HCT116 (cell line): Measurements from ENCODE around the gene GSTT4.

Experiments used
- EZH2 ChIP-seq: fragments of 200-600 bp; sonication (generic); IDR thresholded peaks from 2 replicates; pipeline ENCODE4 v1.6.1; 2017; ENCODE audit warnings: antibody characterized with exemption, mixed run types
- POLR2A ChIP-seq: IDR thresholded peaks from 2 replicates; pipeline ENCODE4 v1.7.0; 2011; ENCODE audit warnings: borderline replicate concordance; ENCODE audit not compliant: insufficient read depth, insufficient read length; ENCODE audit errors: extremely low read depth
- YY1 ChIP-seq: IDR thresholded peaks from 2 replicates; pipeline ENCODE4 v1.6.1; 2011; ENCODE audit warnings: low read length, low read depth, moderate library complexity, mild to moderate bottlenecking; ENCODE audit not compliant: insufficient replicate concordance; ENCODE audit errors: extremely low read depth
- TF ChIP-seq, protein P1 (sequence below): IDR thresholded peaks from 2 replicates; pipeline ENCODE4 v1.6.1; 2012; ENCODE audit warnings: low read depth
- TF ChIP-seq, protein P2 (sequence below), 3 experiments: fragments of 200-600 bp in 1 of 3; sonication (generic) in 1 of 3; IDR thresholded peaks in 2 of 3; conservative IDR thresholded peaks in 1 of 3; 2 replicates each; pipeline ENCODE4 v1.5.1; 2012 to 2017; ENCODE audit warnings: low read depth in 2 of 3, low read length in 2 of 3, antibody characterized with exemption in 1 of 3, borderline replicate concordance in 1 of 3, control low read depth in 1 of 3, mild to moderate bottlenecking in 1 of 3, mixed read lengths in 1 of 3, mixed run types in 1 of 3, moderate library complexity in 1 of 3; ENCODE audit not compliant: insufficient read depth in 1 of 3

DNA sequence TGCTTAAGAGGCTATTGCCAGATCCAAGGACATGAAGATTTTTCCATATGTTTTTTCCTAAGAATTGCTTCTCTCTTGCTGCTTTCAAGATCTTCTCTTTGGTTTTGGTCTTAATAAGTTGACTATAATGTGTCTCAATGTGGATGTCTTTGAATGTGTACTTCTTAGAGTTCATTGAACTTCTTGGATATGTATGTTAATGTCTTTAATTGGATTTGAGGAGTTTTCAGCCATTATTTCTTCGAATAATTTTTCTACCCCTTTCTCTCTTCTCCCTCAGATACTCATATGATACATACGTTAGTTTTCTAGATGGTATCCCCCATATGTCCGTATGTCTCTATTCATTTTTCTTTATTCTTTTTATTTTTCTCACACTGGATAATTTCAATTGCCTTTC is 19.1 kb upstream of the GSTT4 start:
- TF ChIP-seq YY1 = no peak
- TF ChIP-seq POLR2A = no peak
- TF ChIP-seq, protein P1, sequence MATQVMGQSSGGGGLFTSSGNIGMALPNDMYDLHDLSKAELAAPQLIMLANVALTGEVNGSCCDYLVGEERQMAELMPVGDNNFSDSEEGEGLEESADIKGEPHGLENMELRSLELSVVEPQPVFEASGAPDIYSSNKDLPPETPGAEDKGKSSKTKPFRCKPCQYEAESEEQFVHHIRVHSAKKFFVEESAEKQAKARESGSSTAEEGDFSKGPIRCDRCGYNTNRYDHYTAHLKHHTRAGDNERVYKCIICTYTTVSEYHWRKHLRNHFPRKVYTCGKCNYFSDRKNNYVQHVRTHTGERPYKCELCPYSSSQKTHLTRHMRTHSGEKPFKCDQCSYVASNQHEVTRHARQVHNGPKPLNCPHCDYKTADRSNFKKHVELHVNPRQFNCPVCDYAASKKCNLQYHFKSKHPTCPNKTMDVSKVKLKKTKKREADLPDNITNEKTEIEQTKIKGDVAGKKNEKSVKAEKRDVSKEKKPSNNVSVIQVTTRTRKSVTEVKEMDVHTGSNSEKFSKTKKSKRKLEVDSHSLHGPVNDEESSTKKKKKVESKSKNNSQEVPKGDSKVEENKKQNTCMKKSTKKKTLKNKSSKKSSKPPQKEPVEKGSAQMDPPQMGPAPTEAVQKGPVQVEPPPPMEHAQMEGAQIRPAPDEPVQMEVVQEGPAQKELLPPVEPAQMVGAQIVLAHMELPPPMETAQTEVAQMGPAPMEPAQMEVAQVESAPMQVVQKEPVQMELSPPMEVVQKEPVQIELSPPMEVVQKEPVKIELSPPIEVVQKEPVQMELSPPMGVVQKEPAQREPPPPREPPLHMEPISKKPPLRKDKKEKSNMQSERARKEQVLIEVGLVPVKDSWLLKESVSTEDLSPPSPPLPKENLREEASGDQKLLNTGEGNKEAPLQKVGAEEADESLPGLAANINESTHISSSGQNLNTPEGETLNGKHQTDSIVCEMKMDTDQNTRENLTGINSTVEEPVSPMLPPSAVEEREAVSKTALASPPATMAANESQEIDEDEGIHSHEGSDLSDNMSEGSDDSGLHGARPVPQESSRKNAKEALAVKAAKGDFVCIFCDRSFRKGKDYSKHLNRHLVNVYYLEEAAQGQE = no peak
- no peak for TF ChIP-seq EZH2
- TF ChIP-seq, protein P2, sequence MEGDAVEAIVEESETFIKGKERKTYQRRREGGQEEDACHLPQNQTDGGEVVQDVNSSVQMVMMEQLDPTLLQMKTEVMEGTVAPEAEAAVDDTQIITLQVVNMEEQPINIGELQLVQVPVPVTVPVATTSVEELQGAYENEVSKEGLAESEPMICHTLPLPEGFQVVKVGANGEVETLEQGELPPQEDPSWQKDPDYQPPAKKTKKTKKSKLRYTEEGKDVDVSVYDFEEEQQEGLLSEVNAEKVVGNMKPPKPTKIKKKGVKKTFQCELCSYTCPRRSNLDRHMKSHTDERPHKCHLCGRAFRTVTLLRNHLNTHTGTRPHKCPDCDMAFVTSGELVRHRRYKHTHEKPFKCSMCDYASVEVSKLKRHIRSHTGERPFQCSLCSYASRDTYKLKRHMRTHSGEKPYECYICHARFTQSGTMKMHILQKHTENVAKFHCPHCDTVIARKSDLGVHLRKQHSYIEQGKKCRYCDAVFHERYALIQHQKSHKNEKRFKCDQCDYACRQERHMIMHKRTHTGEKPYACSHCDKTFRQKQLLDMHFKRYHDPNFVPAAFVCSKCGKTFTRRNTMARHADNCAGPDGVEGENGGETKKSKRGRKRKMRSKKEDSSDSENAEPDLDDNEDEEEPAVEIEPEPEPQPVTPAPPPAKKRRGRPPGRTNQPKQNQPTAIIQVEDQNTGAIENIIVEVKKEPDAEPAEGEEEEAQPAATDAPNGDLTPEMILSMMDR (IDR thresholded peaks at IDR 0.05 in 2 of 3, conservative IDR thresholded peaks at IDR 0.05 in 1 of 3; ENCODE audit: borderline replicate concordance in 1 of 3, insufficient read depth in 1 of 3, low read depth in 2 of 3, low read length in 2 of 3) = no peak
